WI38 (cell line): ENCODE measurements around the gene CUL4A.
A peak's percentile ranks its signal among the peaks of the same experiment; 100 is the strongest.

ENCODE experiments used
- H3K4me3 ChIP-seq: 2 replicates; pipeline ENCODE4 v1.5.1; 2011; ENCODE audit warnings: low read depth, mild to moderate bottlenecking, control low read depth, low read length
- TF ChIP-seq, protein P1 (sequence below): IDR thresholded peaks from 2 replicates; pipeline ENCODE4 v1.5.1; 2012; ENCODE audit warnings: low read depth, mild to moderate bottlenecking, control low read depth, low read length

The CUL4A gene

DNA sequence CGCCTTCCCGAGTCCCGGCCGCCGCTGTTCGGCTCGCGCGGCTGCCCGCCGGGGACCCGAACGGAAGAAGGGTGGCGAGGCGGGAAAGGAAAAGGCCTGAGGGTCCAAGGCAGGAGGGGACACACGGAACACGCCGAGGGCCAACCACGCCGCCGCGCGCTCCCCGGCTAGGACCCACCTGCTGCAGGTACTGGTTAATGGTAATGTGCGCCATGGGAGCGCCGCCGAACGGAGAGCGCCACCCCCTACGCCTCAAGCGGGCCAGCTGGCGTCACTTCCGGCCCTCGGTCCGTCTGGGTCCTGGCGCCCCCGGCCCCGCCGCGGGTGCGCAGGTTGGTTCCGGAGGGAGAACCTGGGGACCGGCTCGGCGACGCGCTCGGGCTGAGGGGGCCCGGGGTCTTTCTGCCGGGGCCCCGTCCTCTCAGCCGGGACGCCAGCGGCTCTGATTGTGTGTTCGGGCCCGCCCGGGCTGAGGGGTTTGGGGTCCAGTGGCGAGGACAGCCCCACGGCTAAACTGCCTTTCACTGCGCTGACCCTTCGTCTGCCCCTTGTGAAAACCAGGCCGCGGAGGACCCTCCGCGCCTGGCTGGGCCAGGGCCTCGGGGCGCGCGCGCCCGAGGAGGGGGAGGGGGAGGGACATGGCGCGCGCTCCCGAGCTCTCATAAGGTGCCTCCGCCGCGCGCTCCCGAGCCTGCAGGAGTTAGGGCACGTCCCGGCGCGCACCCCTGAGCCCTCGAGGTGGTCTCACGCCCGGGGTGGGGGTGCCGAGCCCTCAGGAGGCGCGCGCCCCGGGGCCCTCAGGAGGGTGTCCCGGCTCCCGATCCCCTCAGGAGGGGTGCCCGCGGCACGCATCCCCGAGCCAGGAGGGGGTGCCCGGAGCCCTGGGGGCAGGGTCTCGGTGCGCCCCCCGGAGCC, 735 bp upstream of the CUL4A start, which contains the start of gene PCID2:
Gene PCID2 (minus strand): TSS at position 249 of the 915 bp plus-strand sequence. CDS start 35 bp downstream, at position 214.
- TF ChIP-seq, protein P1, sequence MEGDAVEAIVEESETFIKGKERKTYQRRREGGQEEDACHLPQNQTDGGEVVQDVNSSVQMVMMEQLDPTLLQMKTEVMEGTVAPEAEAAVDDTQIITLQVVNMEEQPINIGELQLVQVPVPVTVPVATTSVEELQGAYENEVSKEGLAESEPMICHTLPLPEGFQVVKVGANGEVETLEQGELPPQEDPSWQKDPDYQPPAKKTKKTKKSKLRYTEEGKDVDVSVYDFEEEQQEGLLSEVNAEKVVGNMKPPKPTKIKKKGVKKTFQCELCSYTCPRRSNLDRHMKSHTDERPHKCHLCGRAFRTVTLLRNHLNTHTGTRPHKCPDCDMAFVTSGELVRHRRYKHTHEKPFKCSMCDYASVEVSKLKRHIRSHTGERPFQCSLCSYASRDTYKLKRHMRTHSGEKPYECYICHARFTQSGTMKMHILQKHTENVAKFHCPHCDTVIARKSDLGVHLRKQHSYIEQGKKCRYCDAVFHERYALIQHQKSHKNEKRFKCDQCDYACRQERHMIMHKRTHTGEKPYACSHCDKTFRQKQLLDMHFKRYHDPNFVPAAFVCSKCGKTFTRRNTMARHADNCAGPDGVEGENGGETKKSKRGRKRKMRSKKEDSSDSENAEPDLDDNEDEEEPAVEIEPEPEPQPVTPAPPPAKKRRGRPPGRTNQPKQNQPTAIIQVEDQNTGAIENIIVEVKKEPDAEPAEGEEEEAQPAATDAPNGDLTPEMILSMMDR, result no peak
- peak within 1 kb of the TSS; percentile 88 for H3K4me3 ChIP-seq

DNA sequence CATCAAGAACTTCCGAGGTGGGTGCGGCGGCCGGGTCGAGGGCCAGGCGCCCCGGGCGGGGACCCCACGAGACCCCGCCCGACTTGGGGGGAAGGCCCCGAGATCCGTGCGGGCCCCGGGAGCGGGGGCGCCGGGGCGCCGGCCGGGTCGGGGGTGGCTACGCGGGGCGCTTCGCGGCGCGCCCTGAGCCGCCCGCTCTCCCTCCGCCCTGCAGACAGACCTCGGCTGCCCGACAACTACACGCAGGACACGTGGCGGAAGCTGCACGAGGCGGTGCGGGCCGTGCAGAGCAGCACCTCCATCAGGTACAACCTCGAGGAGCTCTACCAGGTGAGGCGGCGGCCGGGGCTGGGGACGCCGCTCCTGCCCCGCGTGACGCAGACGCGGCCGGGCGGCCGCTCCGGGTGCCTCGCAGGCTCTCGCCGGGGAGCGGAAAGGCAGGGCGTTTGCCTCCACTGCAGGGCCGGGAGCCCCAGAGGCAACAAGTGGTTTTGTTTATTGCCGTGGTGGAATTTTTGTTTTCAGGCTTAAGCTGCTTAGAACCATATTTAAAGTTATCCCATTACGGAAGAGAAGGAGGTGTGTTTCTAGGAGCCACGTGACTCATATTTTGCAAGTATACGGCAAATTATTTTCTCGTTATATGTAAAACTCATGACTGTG, 477 bp downstream of the CUL4A start:
- TF ChIP-seq, protein P1, result no peak
- H3K4me3 ChIP-seq, result peak overlapping the region; percentile 79

DNA sequence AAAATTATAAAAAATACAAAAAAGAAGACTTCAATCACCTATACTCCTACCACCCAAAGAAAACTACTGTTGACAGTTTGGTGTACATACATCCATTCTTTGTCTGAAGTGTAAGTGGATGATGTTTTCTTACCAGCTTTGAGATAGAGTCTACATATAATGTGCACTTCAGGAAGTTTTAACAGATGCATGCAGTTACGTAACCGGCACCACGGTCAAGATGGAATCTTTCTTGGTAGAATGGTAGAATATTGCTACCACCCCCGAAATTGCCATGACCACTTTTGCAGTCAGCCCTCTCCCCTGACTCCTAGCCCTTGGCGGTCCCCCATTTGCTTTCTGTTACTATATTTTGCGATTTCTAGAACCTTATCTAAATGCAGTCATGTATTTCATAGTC, 1.4 kb downstream of the CUL4A start:
- TF ChIP-seq, protein P1, result no peak
- H3K4me3 ChIP-seq, result peak overlapping the region; percentile 79

DNA sequence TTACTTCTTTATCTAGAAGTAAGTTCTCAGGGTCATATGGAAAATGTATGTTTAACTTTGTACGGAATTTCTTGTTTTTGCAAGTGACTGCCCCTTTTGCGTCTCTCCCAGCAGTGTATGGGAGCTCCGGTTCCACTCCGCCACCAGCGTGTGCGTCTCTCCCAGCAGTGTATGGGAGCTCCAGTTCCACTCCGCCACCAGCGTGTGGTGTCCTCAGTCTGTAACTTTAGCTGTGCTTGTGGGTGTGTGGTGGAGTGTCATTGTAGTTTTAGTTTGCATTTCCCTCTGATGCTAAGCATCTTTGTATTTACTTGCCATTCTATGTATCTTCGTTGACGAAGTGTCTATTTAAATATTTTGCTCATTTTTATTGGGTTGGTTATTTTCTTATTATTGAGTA, 2.4 kb downstream of the CUL4A start:
- no peak overlapping the region for H3K4me3 ChIP-seq
- TF ChIP-seq, protein P1, result 0 out of 2 replicates have a peak, but pooled peaks have one; percentile 9

DNA sequence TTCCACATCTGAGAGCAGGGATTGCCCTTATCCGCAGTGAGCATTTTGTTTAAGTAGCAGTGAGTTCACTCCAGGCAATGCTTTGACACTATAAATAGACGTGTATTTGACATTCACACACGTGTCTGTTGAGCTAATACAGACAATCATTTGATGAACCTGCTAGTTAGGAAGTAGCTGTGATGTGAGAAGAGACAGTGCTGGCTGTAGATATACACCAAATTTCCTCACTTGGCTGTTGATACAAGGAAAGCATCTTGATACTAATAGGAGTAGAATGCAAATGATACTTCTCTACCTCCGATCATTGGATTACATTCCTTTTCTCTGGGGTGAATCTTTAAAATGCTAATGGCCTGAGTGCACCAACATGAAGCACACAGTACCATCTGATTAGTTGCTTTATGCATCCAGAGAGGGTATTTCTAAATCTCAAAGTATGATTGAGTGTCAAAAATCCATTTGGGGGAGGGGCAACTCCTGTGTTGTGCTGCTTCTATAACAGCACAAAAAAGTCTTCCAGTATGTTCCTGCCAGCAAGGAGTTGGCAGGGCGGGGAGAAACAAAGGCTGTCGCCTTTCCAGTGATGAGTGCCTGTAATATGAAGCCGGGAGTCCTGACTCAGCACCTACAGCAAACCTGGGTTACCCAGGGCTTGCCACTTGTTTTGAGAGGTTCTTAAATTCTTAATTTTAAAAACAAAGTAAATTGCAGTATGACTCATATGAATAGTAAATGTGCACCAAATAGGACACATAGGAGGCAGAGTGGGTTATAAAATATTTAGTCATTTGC, 7.0 kb downstream of the CUL4A start:
- TF ChIP-seq, protein P1, result no peak
- H3K4me3 ChIP-seq, result 0 out of 2 replicates have a peak overlapping the region, but pooled peaks have one; percentile 1

DNA sequence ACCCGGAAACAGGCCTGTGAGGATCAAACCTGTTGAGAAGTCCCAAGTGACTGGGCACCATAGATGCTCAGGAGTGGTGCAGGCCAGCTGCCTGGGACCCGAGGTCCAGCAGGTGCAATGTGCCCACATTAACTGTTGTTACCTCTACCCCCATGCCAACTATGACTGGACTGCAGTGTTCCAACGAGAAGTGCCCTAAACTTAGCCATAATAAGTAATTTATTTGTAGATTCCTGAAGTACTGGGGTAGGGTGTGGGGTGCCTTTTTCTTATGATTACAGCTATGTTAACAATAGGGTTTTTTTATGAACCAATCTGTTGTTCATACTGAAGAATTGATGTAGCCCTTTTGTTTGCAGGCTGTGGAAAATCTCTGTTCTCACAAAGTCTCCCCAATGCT, 9.2 kb downstream of the CUL4A start:
- TF ChIP-seq, protein P1, result no peak

More for the DNA sequence above, 9.2 kb downstream of the CUL4A start:
- no peak overlapping the region for H3K4me3 ChIP-seq
